GM23248 (cell line): ENCODE data around the gene WASF2.

Experiments used
- EZH2 ChIP-seq: fragments of 200-600 bp; sonication (generic); IDR thresholded peaks from 2 replicates; pipeline ENCODE4 v1.6.1; 2018; ENCODE audit warnings: antibody characterized with exemption, mild to moderate bottlenecking; ENCODE audit not compliant: insufficient read depth, poor library complexity, severe bottlenecking
- EZH2phosphoT487 ChIP-seq: fragments of 200-600 bp; sonication (generic); IDR thresholded peaks from 2 replicates; pipeline ENCODE4 v1.6.1; 2018; ENCODE audit warnings: antibody characterized with exemption, moderate library complexity, mild to moderate bottlenecking, low read depth; ENCODE audit not compliant: insufficient read depth

GRCh38 chr1:27525296-27526272 is 35.6 kb upstream of the WASF2 start:
- TF ChIP-seq EZH2 (no peak), EZH2phosphoT487 (no peak)
